Keratinocyte (primary cell): Measurements from ENCODE around the gene RGS6.

ENCODE experiments used
- EZH2 ChIP-seq: IDR thresholded peaks from one replicate; pipeline ENCODE4 v1.6.1; 2012; ENCODE audit warnings: inconsistent platforms, mild to moderate bottlenecking, low read length, moderate library complexity
- TF ChIP-seq, protein P1 (sequence below), 3 experiments: IDR thresholded peaks in 1 of 3; conservative IDR thresholded peaks in 1 of 3; optimal IDR thresholded peaks in 1 of 3; 2 replicates in 2 of 3; 3 replicates in 1 of 3; pipeline versions ENCODE3 to v1.5.1; 2011; ENCODE audit warnings: low read length in 3 of 3, mild to moderate bottlenecking in 3 of 3, moderate library complexity in 2 of 3, control low read depth in 1 of 3, inconsistent platforms in 1 of 3; ENCODE audit not compliant: insufficient read depth in 2 of 3; ENCODE audit errors: extremely low read depth in 1 of 3

DNA sequence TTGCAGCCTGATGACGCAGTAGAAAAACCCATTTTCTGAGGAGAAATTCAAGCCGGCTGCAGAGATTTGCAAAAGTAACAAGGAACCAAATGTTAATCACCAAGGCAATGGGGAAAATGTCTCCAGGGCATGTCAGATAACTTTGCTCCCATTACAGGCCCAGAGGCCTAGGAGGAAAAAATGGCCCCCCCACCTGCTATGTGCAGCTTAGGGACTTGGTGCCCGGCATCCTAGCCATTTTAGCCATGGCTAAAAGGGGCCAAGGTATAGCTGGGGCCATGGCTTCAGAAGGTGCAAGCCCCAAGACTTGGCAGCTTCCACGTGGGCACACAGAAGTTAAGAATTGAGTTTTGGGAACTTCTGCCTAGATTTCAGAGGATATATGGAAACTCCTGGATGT lies 351.9 kb downstream of the RGS6 start:
- TF ChIP-seq, protein P1, sequence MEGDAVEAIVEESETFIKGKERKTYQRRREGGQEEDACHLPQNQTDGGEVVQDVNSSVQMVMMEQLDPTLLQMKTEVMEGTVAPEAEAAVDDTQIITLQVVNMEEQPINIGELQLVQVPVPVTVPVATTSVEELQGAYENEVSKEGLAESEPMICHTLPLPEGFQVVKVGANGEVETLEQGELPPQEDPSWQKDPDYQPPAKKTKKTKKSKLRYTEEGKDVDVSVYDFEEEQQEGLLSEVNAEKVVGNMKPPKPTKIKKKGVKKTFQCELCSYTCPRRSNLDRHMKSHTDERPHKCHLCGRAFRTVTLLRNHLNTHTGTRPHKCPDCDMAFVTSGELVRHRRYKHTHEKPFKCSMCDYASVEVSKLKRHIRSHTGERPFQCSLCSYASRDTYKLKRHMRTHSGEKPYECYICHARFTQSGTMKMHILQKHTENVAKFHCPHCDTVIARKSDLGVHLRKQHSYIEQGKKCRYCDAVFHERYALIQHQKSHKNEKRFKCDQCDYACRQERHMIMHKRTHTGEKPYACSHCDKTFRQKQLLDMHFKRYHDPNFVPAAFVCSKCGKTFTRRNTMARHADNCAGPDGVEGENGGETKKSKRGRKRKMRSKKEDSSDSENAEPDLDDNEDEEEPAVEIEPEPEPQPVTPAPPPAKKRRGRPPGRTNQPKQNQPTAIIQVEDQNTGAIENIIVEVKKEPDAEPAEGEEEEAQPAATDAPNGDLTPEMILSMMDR (optimal IDR thresholded peaks at IDR 0.05 in 1 of 3, IDR thresholded peaks at IDR 0.05 in 1 of 3, conservative IDR thresholded peaks at IDR 0.05 in 1 of 3; ENCODE audit: extremely low read depth in 1 of 3, insufficient read depth in 2 of 3, low read length in 3 of 3): no peak
- no peak for TF ChIP-seq EZH2
